Amniotic stem cell (primary cell): ENCODE measurements around the gene ZNF213.
A peak's percentile ranks its signal among the peaks of the same experiment; 100 is the strongest.
"Not testable (repeated sequence)": the region's sequence is repeated elsewhere in the genome, so short reads cannot be mapped to it uniquely, and the experiment has no call there.

Source experiments
- DNase-seq: peaks from one replicate; lab custom pipeline; 2025; lab: John Stamatoyannopoulos, UW

Gene ZNF213

GRCh38 chr16:3170440-3171180 lies 35.8 kb downstream of the ZNF213 start:
- DNase-seq = no peak

- no peak for DNase-seq
These were observed 36.5 kb downstream of the ZNF213 start for GRCh38 chr16:3171181-3171854.

DNA sequence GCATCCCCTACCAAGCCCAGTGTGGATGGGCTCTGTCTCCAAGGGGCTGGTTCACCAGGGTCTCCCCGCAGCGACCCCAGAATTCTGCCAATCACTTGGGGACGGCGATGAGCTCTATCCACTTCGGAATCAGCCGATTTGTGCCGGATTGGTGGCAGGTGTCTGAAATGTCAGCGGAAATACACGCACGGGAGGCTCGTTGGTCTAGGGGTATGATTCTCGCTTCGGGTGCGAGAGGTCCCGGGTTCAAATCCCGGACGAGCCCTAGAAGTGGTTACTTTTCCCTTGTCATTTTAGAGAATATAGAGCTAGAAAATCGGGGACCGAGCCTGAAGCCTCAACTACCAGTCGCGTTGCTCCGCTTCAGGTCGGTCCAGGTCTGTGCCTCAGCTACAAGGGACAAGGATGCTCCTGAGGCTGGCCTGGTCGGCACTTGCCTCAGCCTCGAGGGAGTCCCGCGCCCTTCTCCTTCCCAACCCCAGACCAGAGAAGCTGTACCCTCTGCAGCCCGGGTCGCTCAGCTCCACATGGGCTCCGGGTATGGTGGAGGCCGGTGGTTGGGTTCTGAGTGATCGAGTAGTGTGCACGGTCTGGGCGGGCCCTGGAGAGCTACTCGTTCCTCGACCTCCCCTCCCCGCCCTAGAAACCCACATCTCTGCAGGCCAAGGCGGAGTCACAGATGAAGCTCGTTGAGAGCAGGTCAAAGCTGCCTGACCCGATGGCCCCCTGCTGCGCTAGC lies 37.2 kb downstream of the ZNF213 start:
- DNase-seq = no peak

DNA sequence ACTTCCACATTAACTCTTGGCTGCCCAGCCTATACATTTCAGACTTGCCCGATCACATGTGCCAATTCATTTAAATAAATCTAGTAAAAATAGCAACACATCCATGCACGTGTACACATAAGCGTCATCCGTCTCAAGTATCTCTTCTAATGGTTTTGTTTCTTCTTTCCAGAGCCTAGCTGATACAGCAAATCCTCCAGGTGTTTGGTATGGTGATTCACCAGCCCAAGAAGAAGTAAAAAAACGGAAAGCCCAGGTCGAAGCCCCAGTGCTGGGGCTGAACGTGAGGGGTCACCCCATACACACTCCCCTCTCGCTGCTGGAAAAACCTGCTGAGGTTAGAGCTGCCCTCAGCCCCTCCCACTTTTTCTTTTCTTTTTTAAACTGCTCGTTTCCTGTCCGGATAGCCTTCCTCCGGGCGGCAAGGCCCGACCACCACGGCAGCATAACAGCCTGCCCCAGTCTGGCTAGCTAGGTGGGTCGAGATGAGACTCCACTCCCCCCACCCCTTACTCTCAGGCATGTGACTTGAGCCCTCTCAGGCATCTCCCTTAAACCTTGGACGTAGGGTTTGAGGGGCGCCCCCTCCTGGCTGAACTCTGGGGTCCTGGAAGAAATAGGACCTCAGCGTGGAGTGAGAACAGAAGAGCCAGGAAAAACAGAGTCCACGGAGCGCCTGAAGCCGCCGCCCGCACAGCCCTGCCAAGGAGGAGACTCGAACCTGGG lies 39.2 kb downstream of the ZNF213 start:
- no peak for DNase-seq

- no peak for DNase-seq
These were observed 39.9 kb downstream of the ZNF213 start for GRCh38 chr16:3174618-3175148.

DNA sequence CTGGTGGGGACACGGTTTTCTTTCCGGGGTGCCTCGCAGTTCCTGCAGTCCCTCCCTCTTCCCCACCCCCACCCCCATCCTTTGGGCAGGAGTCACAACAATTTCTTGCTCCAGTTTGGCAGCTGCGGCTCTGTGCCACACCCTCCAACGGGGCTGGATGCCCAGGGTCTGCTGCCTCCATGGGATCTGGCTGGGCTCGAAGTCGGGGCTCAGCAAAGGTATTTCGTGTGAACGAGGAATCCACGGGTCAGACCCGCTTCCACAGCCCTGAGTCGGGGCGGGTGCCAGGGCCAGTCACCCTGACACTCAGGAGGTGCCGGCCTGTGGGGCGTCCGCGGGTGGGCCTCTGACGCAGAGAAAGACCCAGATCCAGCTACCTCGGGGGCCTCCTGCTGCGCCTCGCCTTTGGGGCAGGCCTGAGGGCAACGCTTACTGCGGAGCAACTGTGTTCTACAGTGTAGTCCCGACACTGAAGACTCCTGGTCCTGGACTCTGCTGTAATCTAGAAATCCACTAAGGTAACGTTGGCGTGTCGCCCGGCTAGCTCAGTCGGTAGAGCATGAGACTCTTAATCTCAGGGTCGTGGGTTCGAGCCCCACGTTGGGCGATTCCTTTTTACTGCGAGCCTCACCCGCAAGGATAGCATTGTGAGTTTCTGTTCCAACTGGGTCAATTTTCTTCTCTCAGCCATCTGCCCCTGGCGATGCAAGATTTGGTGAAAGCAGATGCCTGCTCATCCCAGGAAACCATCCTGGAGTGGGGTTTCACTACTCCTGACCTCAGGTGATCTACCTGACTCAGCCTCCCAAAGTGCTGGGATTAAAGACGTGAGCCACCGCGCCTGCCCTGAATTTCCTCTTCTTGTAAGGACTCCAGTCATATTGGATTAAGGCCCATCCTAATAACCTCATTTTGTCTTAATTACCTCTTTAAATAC lies 40.6 kb downstream of the ZNF213 start:
- DNase-seq = no peak

- no peak for DNase-seq
These were observed 44.8 kb downstream of the ZNF213 start for GRCh38 chr16:3179651-3180050.

GRCh38 chr16:3180445-3180878 lies 45.6 kb downstream of the ZNF213 start:
- DNase-seq = no peak

GRCh38 chr16:3182293-3182607 lies 47.4 kb downstream of the ZNF213 start:
- DNase-seq = not testable (repeated sequence)

DNA sequence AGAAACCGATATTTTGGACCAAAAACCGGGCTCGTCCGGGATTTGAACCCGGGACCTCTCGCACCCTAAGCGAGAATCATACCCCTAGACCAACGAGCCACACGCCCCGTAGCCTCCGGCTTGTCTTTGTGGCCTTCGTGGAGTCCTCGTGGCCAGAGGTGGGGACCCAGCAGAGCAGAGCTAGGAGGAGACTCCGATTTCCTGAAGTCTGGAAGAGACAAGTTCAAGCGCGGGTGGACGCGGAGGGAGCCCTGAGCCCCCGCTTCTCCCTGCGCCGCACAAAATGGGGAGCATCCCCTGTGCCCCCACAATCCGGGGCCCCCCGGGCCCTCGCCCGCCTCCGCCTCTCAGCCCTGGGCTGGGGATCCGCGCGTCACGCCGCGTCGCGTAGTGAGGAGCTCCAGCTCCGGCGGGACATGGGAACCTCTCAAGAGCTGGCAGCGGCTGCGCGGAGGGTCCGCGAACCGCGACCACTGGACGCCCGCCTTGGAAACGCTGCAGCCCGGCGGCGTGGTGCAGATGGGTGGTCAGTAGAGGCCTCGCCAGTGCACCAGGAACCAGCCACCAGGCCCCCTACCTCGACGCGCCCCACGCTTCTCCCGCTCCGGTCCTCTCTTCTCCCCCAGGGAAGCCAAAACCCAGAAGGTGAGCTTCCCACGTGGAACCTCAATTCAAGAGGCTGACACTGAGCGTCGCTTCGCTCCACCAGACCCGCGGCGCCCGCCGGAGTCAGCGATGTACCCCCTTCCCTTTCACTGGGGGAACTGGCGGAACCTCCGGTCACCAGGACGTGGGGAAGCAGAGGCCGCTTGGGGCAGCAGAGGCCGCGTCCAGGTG lies 48.0 kb downstream of the ZNF213 start:
- no peak for DNase-seq

DNA sequence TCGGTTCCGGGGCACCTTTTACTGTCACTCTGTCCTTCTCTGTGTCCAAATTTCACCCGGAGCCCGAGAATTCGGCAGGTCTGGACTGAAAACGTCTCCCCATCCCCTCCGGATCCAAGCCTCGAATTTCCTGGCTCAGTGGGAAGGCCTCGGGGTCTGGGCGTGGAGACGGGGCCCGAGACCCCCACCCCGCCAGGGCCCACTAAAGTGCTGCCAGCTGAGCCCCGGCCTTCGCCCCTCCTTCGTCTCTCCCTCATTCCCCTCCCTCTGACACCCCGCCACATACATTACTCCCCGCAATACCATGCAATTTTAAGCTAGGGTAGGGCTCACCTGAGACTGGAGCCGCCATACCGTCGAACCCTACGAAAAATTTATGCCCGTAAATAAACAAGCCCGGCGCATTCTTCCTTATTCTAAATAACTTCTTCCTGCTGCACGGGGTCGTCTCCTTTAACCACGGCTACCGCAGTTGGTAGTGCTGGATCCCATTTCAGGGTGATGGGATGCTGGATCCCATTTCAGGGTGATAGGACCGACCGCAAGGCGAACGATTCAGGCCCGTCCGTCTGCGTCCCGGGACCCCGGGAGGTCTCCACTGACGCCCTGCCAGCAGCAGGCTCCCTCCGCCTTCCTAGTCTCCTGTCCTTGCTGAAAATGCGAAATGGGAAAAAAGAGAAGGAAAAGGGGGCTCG lies 48.8 kb downstream of the ZNF213 start:
- DNase-seq = no peak

- no peak for DNase-seq
These were observed 52.3 kb downstream of the ZNF213 start for GRCh38 chr16:3186946-3187690.

GRCh38 chr16:3187798-3188674 lies 53.2 kb downstream of the ZNF213 start, which contains the start of gene OR1F1:
TSS of gene OR1F1 (plus strand) at chr16:3188204.
- peak; percentile 61 for DNase-seq

- no peak for DNase-seq
These were observed 53.8 kb downstream of the ZNF213 start for GRCh38 chr16:3188675-3188924.

- peak; percentile 36 for DNase-seq
These were observed 54.3 kb downstream of the ZNF213 start for GRCh38 chr16:3188925-3189825.

- no peak for DNase-seq
These were observed 55.0 kb downstream of the ZNF213 start for GRCh38 chr16:3189869-3190268.

GRCh38 chr16:3190949-3191353 lies 56.1 kb downstream of the ZNF213 start:
- no peak for DNase-seq
